Measurements from ENCODE around the gene SPOCD1. TPM values are rescaled to one million over a fixed set of nuclear protein-coding genes. Genes with fewer than 3 reads are reported as not detected.
A peak's percentile ranks its signal among the peaks of the same experiment; 100 is the strongest.

The SPOCD1 gene
- total RNA-seq, 4 donors from 2014 or later, result 0.48 to 0.80 TPM; not detected in 2

- Histone ChIP-seq H3K4me1 (no peaks in the 10 kb centered on the region), H3K27me3 (no peaks in the 10 kb centered on the region), H3K4me3 (no peak overlapping the region), H3K27ac (no peak overlapping the region), H3K9me3 (no peaks in the 10 kb centered on the region), H3K36me3 (no peaks in the 10 kb centered on the region)
- in situ Hi-C loops (cut with MboI; ENCODE audit: low pct_ligation_motif_present in 1 of 4, low pct_unique_long_range_greater_than_20kb in 1 of 4, low sequenced_read_pairs in 3 of 4), result no loop called here
- WGBS, 2 donors (ENCODE audit: low coverage in 1 of 2), result 88 to 100% methylated on average over 2 of the region's 2 CpGs
- TF ChIP-seq EP300 (IDR thresholded peaks at IDR 0.05; ENCODE audit: low read depth), result no peak
- no peak for TF ChIP-seq POLR2AphosphoS5 (IDR thresholded peaks at IDR 0.05)
- TF ChIP-seq POLR2A (IDR thresholded peaks at IDR 0.05), result no peak
- TF ChIP-seq, protein P1, sequence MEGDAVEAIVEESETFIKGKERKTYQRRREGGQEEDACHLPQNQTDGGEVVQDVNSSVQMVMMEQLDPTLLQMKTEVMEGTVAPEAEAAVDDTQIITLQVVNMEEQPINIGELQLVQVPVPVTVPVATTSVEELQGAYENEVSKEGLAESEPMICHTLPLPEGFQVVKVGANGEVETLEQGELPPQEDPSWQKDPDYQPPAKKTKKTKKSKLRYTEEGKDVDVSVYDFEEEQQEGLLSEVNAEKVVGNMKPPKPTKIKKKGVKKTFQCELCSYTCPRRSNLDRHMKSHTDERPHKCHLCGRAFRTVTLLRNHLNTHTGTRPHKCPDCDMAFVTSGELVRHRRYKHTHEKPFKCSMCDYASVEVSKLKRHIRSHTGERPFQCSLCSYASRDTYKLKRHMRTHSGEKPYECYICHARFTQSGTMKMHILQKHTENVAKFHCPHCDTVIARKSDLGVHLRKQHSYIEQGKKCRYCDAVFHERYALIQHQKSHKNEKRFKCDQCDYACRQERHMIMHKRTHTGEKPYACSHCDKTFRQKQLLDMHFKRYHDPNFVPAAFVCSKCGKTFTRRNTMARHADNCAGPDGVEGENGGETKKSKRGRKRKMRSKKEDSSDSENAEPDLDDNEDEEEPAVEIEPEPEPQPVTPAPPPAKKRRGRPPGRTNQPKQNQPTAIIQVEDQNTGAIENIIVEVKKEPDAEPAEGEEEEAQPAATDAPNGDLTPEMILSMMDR (IDR thresholded peaks at IDR 0.05), result no peak
- intact Hi-C loops (cut with DNase I; ENCODE audit: low total_unique reads), result no loop called here
- DNase-seq, result no peak
These were observed 12.2 kb downstream of the SPOCD1 start for GRCh38 chr1:31803610-31804009.

- in situ Hi-C loops (cut with MboI; ENCODE audit: low pct_ligation_motif_present in 1 of 4, low pct_unique_long_range_greater_than_20kb in 1 of 4, low sequenced_read_pairs in 3 of 4) (no loop called here), intact Hi-C loops (cut with DNase I; ENCODE audit: low total_unique reads) (no loop called here)
- WGBS, 2 donors (ENCODE audit: low coverage in 1 of 2), result 35 to 51% methylated on average over 13 of the region's 13 CpGs
- DNase-seq, result no peak
- Histone ChIP-seq H3K4me1 (no peaks in the 10 kb centered on the region), H3K4me3 (peak overlapping the region in 1 of 4 donors; percentile 29), H3K27me3 (peaks cover 7% of the 10 kb centered on the region), H3K36me3 (no peaks in the 10 kb centered on the region), H3K27ac (peak overlapping the region in 1 of 4 donors; percentile 6), H3K9me3 (no peaks in the 10 kb centered on the region)
- no peak for TF ChIP-seq POLR2A (IDR thresholded peaks at IDR 0.05)
- TF ChIP-seq EP300 (IDR thresholded peaks at IDR 0.05; ENCODE audit: low read depth), result no peak
- TF ChIP-seq, protein P1 (IDR thresholded peaks at IDR 0.05), result no peak
- TF ChIP-seq POLR2AphosphoS5 (IDR thresholded peaks at IDR 0.05), result no peak
These were observed 13.4 kb downstream of the SPOCD1 start for GRCh38 chr1:31802190-31803150.

GRCh38 chr1:31801458-31801857 is 14.4 kb downstream of the SPOCD1 start:
- in situ Hi-C loops (cut with MboI; ENCODE audit: low pct_ligation_motif_present in 1 of 4, low pct_unique_long_range_greater_than_20kb in 1 of 4, low sequenced_read_pairs in 3 of 4), result no loop called here
- H3K36me3 ChIP-seq, result no peaks in the 10 kb centered on the region
- intact Hi-C loops (cut with DNase I; ENCODE audit: low total_unique reads), result no loop called here
- H3K27me3 ChIP-seq, result peaks cover 7% of the 10 kb centered on the region
- H3K4me3 ChIP-seq, result no peak overlapping the region
- WGBS, 2 donors (ENCODE audit: low coverage in 1 of 2), result 60% methylated on average over 1 of the region's 1 CpG; no CpG with 5 or more reads in 1 of the 2 donors
- H3K4me1 ChIP-seq, result no peaks in the 10 kb centered on the region
- H3K9me3 ChIP-seq, result no peaks in the 10 kb centered on the region
- DNase-seq, result no peak
- H3K27ac ChIP-seq, result no peak overlapping the region
- TF ChIP-seq EP300 (IDR thresholded peaks at IDR 0.05; ENCODE audit: low read depth) (no peak), POLR2A (IDR thresholded peaks at IDR 0.05) (no peak), POLR2AphosphoS5 (IDR thresholded peaks at IDR 0.05) (no peak)
- TF ChIP-seq, protein P1 (IDR thresholded peaks at IDR 0.05), result no peak

- no peak overlapping the region for H3K4me3 ChIP-seq
- WGBS, 2 donors (ENCODE audit: low coverage in 1 of 2), result 95 to 100% methylated on average over 1 to 4 of the region's 4 CpGs
- no peak for TF ChIP-seq EP300 (IDR thresholded peaks at IDR 0.05; ENCODE audit: low read depth)
- TF ChIP-seq, protein P1 (IDR thresholded peaks at IDR 0.05), result no peak
- no peak for TF ChIP-seq POLR2A (IDR thresholded peaks at IDR 0.05)
- in situ Hi-C loops (cut with MboI; ENCODE audit: low pct_ligation_motif_present in 1 of 4, low pct_unique_long_range_greater_than_20kb in 1 of 4, low sequenced_read_pairs in 3 of 4), result no loop called here
- no peaks in the 10 kb centered on the region for H3K9me3 ChIP-seq
- intact Hi-C loops (cut with DNase I; ENCODE audit: low total_unique reads), result no loop called here
- peaks cover 7% of the 10 kb centered on the region for H3K27me3 ChIP-seq
- no peak for DNase-seq
- H3K27ac ChIP-seq, result no peak overlapping the region
- H3K4me1 ChIP-seq, result no peaks in the 10 kb centered on the region
- H3K36me3 ChIP-seq, result no peaks in the 10 kb centered on the region
These were observed 15.2 kb downstream of the SPOCD1 start for GRCh38 chr1:31800674-31800967.

Measured in transverse colon (tissue), 4 donors.